T1000 (cell line): ENCODE results near the gene SCAP.

Experiments used
- DNase-seq: peaks from one replicate; lab custom pipeline; 2025; ENCODE audit warnings: mixed read lengths; lab: John Stamatoyannopoulos, UW

The SCAP gene

DNA sequence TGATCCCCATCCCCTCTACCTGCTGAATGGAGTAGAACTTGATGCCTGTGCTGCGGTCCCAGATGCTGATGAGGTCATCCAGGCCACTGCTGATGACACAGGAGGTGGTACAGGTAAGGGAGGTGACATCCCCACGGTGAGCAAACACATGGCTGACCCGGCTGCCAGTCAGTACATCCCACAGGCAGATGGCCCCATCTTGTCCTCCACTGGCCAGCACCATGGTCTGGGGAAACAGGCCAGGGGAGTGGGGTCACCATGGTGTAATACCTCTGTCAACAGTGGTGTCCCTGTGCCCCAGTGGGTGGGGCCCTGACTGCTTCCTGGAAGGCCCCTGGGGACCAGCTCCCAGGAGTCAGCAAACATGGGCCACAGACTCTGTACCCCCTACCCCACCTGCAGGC lies 61.6 kb downstream of the SCAP start:
- no peak for DNase-seq

GRCh38 chr3:47413751-47414150 lies 62.0 kb downstream of the SCAP start:
- no peak for DNase-seq

DNA sequence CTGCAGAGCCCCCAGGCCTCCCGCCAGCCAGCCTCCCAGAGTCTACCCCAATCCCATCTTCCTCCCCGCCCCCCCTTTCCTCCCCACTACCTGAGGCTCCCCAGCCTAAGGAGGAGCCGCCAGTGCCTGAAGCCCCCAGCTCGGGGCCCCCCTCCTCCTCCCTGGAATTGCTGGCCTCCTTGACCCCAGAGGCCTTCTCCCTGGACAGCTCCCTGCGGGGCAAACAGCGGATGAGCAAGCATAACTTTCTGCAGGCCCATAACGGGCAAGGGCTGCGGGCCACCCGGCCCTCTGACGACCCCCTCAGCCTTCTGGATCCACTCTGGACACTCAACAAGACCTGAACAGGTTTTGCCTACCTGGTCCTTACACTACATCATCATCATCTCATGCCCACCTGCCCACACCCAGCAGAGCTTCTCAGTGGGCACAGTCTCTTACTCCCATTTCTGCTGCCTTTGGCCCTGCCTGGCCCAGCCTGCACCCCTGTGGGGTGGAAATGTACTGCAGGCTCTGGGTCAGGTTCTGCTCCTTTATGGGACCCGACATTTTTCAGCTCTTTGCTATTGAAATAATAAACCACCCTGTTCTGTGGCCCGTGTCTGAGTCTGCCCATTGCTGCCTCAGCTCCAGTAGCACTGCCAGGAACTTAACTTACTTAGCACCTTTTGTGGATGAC lies 62.8 kb downstream of the SCAP start:
- DNase-seq, result no peak

DNA sequence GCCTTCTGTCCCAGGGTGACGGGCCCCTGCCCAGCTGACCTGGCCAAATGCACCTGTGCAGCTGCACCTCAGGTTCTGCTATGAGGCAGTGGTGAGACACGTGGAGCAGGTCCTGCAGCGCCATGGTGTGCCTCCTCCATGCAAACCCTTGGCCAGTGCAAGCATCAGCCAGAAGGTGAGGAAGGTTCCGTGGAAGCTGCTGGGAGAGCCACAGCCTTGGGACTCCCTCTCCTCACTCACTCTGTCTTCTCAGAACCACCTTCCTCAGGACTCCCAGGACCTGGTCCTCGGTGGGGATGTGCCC lies 63.3 kb downstream of the SCAP start:
- DNase-seq, result no peak

DNA sequence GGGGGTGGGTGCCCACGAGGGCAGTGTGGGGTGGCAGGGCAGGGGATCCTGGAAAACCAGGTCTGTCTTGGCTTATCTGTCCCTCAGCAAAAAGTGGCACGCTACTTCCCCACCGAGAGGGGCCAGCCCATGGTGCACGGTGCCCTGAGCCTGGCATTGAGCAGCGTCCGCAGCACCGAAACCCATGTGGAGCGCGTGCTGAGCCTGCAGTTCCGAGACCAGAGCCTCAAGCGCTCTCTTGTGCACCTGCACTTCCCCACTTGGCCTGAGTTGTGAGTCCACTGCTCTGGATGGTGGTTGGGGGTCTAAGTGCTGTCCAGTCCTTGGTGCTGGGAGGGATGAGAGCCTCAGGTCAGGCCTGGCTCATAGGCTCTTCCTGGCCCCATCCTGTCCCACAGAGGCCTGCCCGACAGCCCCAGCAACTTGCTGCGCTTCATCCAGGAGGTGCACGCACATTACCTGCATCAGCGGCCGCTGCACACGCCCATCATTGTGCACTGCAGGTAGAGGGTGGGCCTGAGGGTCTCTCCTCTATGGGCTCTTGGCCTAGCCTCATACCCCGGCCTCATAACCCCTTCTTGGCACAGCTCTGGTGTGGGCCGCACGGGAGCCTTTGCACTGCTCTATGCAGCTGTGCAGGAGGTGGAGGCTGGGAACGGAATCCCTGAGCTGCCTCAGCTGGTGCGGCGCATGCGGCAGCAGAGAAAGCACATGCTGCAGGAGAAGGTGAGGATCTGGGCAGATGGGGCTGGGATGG lies 63.9 kb downstream of the SCAP start:
- DNase-seq, result no peak

DNA sequence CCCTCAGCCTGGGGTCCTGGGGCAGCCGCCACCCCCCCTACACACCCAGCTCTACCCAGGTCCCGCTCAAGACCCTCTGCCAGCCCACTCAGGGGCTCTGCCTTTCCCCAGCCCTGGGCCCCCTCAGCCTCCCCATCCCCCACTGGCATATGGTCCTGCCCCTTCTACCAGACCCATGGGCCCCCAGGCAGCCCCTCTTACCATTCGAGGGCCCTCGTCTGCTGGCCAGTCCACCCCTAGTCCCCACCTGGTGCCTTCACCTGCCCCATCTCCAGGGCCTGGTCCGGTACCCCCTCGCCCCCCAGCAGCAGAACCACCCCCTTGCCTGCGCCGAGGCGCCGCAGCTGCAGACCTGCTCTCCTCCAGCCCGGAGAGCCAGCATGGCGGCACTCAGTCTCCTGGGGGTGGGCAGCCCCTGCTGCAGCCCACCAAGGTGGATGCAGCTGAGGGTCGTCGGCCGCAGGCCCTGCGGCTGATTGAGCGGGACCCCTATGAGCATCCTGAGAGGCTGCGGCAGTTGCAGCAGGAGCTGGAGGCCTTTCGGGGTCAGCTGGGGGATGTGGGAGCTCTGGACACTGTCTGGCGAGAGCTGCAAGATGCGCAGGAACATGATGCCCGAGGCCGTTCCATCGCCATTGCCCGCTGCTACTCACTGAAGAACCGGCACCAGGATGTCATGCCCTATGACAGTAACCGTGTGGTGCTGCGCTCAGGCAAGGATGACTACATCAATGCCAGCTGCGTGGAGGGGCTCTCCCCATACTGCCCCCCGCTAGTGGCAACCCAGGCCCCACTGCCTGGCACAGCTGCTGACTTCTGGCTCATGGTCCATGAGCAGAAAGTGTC lies 64.7 kb downstream of the SCAP start:
- DNase-seq, result no peak

- no peak for DNase-seq
Measured at GRCh38 chr3:47410417-47410720, 65.4 kb downstream of the SCAP start.

DNA sequence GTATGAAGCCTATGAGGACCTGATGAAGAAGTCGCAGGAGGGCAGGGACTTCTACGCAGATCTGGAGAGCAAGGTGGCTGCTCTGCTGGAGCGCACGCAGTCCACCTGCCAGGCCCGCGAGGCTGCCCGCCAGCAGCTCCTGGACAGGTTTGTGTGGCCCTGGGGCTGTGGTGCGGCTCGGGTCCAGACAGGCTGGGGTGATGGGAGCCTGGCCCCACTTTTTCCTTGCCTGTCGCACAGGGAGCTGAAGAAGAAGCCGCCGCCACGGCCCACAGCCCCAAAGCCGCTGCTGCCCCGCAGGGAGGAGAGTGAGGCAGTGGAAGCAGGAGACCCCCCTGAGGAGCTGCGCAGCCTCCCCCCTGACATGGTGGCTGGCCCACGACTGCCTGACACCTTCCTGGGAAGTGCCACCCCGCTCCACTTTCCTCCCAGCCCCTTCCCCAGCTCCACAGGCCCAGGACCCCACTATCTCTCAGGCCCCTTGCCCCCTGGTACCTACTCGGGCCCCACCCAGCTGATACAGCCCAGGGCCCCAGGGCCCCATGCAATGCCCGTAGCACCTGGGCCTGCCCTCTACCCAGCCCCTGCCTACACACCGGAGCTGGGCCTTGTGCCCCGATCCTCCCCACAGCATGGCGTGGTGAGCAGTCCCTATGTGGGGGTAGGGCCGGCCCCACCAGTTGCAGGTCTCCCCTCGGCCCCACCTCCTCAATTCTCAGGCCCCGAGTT lies 65.9 kb downstream of the SCAP start:
- no peak for DNase-seq

- DNase-seq, result no peak
Measured at GRCh38 chr3:47409284-47409683, 66.5 kb downstream of the SCAP start.

- no peak for DNase-seq
Measured at GRCh38 chr3:47408839-47409229, 66.9 kb downstream of the SCAP start.

- no peak for DNase-seq
Measured at GRCh38 chr3:47407896-47408838, 67.6 kb downstream of the SCAP start.

GRCh38 chr3:47407237-47407636 lies 68.5 kb downstream of the SCAP start:
- DNase-seq, result no peak

DNA sequence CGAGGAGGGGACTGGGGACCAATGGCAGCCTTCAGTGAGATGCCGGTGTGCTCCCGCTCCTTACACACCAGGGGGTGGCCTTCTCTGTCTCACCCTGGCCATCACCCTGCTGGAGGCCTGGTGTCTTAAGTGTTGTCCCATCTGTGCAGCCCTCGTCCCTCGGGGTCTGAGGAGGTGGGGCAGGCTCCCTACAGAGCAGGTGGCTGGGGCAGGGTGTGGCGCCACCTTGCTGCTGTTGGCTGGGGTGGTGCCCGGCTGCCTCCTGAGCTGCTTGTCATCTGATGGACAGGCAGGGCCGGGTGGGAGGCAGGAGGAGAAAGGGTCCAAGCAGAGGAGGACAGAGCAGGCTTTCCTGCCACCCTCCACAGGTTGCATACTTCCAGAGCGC lies 69.0 kb downstream of the SCAP start:
- DNase-seq, result no peak

GRCh38 chr3:47405820-47406761 lies 69.7 kb downstream of the SCAP start:
- DNase-seq, result no peak

GRCh38 chr3:47404955-47405790 lies 70.6 kb downstream of the SCAP start:
- DNase-seq, result no peak

DNA sequence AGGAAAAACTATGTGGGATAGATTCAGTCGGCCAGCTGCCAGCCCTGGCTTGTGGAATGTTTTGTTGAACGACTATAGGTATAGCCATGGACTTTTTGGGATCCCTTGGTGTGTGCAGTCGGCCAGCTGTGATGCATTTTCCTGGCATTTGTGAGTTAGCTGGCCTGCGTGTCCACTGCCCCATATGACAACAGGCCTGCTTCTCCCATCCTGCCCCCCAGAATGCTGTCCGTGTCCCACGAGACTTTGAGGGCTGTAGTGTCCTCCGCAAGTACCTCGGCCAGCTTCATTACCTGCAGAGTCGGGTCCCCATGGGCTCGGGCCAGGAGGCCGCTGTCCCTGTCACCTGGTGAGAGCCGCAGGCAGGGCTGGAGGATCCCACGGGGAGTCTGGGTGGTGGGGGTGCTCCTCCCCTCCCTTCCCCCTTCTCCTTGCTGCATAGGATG lies 71.3 kb downstream of the SCAP start:
- no peak for DNase-seq

- DNase-seq, result no peak
Measured at GRCh38 chr3:47399531-47400270, 76.0 kb downstream of the SCAP start.

DNA sequence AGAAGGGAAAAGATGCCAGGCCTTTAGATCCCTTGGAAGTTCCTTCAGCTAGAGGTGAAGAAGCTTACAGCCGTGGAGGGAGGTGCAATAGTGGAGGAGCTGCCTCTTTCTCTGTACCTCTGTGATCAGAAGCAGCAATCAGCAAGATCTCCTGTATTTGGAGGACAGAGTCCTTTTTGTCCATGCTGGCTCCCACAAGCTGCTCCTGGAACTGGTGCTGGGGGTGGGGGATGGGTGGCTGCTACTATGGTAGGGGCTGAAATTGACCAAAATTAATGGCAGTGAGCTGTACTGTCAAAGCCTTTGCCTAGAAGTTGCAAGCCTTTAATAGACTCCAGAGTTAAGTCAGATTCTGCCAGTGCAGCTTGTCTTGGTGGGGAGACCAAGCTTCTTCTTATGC lies 76.7 kb downstream of the SCAP start:
- no peak for DNase-seq

DNA sequence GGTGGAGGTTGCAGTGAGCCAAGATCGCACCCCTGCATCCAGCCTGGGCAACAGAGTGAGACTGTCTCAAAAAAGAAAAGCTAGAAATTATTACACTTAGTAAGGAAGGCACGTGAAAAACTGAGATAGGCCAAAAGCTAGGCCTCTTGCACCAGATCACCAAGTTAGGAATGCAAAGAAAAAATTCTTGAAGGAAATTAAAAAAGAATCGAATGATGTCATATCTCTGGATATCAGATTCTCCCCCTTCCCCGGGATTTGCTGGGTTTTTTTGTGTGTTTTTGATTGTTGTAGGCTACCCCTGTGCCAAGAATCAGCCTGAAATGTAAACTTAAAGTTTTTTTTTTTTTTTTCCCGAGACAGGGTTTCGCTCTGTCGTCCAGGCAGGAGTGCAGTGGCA lies 77.5 kb downstream of the SCAP start:
- DNase-seq, result no peak
